Myocyte (in vitro differentiated cells): Measurements from ENCODE around the gene CHST1. TPM values are rescaled to one million over a fixed set of nuclear protein-coding genes. Genes with fewer than 3 reads are reported as not detected.
A peak's percentile ranks its signal among the peaks of the same experiment; 100 is the strongest.

ENCODE experiments used
- DNase-seq: peaks from one replicate; pipeline ENCODE4 v3.0.0-alpha.2; 2012; ENCODE audit warnings: low read depth
- polyA plus RNA-seq: library from polyadenylated mRNA; unstranded; fragments of >200 nt; gene quantifications from one replicate; pipeline ENCODE4 v1.2.1, GENCODE V29; 2012; ENCODE audit warnings: missing spikeins
- total RNA-seq: library from RNA; depleted of rRNA; stranded (reverse); fragments of >200 nt; gene quantifications from 2 replicates; pipeline ENCODE4 v1.2.3, GENCODE V29; 2014

The CHST1 gene, protein sequence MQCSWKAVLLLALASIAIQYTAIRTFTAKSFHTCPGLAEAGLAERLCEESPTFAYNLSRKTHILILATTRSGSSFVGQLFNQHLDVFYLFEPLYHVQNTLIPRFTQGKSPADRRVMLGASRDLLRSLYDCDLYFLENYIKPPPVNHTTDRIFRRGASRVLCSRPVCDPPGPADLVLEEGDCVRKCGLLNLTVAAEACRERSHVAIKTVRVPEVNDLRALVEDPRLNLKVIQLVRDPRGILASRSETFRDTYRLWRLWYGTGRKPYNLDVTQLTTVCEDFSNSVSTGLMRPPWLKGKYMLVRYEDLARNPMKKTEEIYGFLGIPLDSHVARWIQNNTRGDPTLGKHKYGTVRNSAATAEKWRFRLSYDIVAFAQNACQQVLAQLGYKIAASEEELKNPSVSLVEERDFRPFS
- total RNA-seq: 0.05 and 0.21 TPM in 2 replicates
- 0.03 TPM for polyA plus RNA-seq

GRCh38 chr11:45665206-45665932 is at the start of gene CHST1:
Gene CHST1, minus strand, starts transcription at chr11:45665622. Its CDS starts 14,699 bp downstream, at chr11:45650923.
- peak; percentile 25 for DNase-seq

- DNase-seq: no peak
Observed at GRCh38 chr11:45713573-45713972, 48.2 kb upstream of the CHST1 start.

- DNase-seq: no peak
Observed at GRCh38 chr11:45710561-45710960, 45.1 kb upstream of the CHST1 start.

DNA sequence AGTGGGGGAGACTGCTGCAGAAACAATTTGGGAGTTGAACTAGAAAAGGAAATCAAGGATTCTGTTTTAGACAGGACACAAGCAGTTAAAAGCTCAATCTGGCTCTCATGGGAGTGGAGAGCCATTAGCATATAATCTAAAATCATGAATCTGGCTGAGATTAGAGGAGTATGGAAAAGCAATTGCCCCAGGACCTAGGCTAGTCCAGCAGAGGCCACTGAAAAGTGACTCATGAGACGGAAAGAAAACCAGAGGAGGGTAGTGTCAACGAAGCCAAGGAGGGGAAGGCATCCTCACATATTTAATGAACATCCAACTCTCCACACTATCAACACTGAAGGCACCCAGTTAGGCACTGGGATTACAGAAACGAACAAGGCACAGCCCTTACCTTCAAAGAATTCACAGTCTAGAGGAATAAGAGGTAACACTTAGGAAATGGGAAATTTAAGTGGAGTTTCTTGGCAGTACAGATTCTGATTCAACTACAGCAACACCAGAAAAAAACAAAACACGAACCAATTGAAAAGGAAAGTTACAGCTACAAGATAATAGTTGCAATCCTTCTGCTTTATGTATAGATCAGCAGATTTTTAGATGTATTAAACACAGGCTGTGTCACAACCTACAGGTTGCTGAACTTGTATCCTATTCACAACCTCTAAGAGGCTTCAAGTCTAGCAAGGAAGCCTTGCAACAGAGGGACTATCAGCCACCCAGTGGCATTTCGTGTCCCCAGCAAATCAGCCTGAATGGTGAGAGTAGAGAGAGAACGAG is 43.7 kb upstream of the CHST1 start:
- DNase-seq: no peak

DNA sequence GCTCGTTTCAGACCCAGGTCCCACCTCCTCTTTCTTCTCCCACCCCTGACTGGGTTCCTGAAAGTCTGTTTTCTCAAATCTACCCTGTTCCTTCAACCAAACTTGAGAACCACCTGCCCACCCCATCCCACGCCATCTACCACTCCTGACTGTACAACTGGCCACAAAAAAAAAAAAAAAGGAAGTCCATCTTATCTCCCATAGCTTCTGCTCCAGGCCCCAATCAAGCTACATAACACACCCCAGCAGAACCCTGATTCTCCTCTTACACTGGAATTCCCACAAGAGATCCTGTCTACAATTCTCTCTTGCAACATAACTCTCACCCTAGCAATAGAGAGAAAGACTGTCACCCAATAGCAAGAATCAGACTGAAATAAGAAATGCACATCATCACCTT is 39.2 kb upstream of the CHST1 start:
- no peak for DNase-seq

DNA sequence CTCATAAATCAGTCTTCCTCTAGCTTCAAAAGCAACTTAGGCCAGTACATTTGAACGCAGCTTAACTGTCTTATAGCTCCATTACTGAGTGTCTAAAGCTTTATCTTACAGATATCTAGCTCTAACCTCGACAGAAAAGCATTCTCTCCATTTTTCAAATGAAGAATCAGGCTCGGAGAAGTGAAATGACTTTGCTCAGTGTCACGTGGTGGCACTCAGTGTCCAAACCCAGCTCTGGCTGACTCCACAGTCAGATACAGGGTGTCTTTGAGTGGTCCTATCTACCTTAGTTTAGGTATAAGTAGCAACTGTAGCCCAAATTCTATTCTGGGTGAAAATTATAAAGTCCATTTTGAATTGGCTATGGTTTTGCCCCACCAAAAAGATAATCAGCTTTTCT is 38.7 kb upstream of the CHST1 start:
- DNase-seq: no peak

- DNase-seq: no peak
Observed at GRCh38 chr11:45702511-45702910, 37.1 kb upstream of the CHST1 start.

GRCh38 chr11:45698777-45699497 is 33.5 kb upstream of the CHST1 start:
- no peak for DNase-seq

GRCh38 chr11:45692808-45693453 is 27.5 kb upstream of the CHST1 start:
- no peak for DNase-seq

GRCh38 chr11:45688472-45689033 is 23.1 kb upstream of the CHST1 start:
- DNase-seq: no peak

- DNase-seq: no peak
Observed at GRCh38 chr11:45687836-45688235, 22.4 kb upstream of the CHST1 start.

DNA sequence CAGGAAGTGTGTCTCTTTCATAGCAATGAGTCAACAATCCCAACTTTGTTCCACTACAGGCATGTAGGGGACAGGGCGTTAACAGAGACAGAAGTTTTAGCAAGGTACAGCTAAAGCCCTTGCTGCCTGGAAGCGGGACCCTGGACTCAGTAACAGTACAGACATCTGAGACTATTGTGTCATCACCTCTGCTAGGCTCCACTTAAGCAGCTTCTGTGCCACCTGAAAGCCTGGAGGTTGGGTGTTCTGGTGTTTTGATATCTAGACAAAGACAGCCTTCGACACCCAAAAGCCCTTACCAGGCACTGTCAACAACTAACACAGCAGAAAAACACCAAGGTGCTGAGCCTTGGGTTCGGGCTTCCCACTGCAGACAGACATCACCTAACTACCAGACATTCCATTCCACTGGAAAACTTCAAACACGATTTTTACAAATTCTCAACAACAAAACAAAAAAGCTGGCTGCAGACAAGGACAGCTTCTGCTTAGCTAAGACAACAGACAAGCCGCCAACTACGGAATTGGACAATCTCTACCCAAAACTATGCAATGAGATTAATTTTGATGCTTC is 20.6 kb upstream of the CHST1 start:
- no peak for DNase-seq

DNA sequence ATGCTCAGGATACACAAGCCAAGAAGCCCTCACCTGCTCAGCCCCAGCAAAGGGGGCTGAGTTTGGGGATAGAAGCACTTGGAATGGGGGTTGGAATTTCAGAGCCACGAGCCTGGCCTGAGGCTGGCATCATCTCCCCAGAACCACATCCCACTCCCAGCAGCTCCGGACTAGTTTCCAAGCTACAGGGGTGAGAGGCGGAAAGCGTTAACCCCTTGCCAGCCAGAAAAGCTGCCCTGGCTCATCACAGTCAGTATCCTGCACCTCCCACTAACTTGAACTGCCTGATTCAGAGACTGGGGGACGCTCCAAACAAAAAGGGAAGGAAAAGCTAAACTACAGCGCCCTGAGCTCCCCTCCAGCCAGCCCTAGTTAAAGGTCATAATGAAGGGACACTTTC is 19.0 kb upstream of the CHST1 start:
- DNase-seq: no peak

DNA sequence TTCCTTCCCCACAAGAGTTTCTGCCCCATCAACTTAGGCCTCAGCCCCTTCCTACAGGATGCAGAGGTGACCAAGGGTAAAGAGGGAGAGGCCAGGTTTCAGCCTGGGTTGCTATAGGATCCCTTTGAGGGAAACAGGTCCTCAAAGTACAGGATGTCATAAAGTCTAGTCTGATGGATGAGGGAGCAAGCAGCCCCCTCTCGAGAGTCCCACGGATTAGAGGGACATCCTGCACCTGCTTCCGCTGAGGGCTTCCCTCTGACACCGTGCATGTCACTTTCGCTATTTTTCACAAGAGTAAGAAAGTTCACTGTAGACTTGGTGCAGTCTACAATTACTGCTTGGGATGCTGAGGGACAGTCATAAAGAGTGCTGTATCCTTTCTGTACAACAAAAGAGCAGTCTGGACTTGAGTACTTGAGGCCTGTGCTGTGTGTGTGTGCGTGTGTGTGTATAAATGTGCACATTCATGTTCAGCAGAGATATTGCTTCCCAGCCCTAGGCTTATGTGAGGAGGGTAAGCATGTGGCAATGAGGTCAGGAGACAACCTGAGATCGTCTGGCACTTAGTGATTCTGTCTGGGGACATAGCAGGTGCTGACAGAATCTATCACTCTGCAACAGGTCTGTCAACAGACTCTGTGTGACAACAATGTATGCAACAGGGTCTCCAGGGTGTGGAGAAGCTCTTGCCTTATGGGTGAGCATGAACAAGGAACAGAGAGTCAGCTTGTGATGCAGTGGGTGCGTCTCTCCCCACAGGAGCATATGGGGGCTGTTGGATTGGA is 18.0 kb upstream of the CHST1 start:
- no peak for DNase-seq

GRCh38 chr11:45679806-45680205 is 14.4 kb upstream of the CHST1 start:
- no peak for DNase-seq

DNA sequence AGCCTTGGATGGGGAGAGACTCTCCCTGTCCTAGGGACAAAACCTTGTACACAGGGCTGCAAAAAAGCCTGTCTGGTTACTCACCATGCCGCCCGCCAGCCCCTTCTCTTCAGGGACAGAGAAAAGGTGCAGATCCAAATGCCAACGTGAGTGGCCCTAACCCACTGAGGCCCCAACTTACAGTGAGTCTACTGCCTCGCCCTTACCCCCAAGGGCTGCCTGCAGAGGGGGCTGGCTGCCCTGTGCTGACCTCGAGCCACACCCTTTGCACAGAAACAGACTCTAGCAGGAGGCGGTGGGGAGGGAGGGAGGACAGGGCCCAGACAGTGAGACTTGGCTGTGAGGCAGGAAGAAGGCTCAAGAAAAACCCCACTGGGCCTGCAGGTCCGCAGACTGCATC is 13.6 kb upstream of the CHST1 start:
- DNase-seq: no peak

GRCh38 chr11:45677770-45678512 is 12.5 kb upstream of the CHST1 start:
- no peak for DNase-seq

- DNase-seq: no peak
Observed at GRCh38 chr11:45676522-45677095, 11.2 kb upstream of the CHST1 start.
